HL-60/S4 treated with phorbol 12-myristate 13-acetate at 8.2 ng/mL for 4 days and 3 days (cell line): Measurements from ENCODE around the gene ADGRL1.

Experiments
- in situ Hi-C: fragments of 300-500 bp; cut with MboI; formaldehyde crosslinking; loops from 2 replicates; pipeline ENCODE4 v1.15.0; 2022; ENCODE audit warnings: low sequenced_read_pairs

ADGRL1 gene

GRCh38 chr19:14114854-14115253 lies 91.1 kb downstream of the ADGRL1 start:
- in situ Hi-C loops: no loop called here

GRCh38 chr19:14114439-14114838 lies 91.5 kb downstream of the ADGRL1 start:
- in situ Hi-C loops: no loop called here

- in situ Hi-C loops: no loop called here
Observed at GRCh38 chr19:14113762-14114414, 92.1 kb downstream of the ADGRL1 start.

- in situ Hi-C loops: no loop called here
Observed at GRCh38 chr19:14112809-14113385, 93.1 kb downstream of the ADGRL1 start.

- in situ Hi-C loops: no loop called here
Observed at GRCh38 chr19:14112051-14112808, 93.7 kb downstream of the ADGRL1 start.

- in situ Hi-C loops: no loop called here
Observed at GRCh38 chr19:14111486-14111885, 94.5 kb downstream of the ADGRL1 start.

- in situ Hi-C loops: no loop called here
Observed at GRCh38 chr19:14110650-14111049, 95.3 kb downstream of the ADGRL1 start.

GRCh38 chr19:14107581-14108461 lies 98.1 kb downstream of the ADGRL1 start:
- in situ Hi-C loops: no loop called here

- in situ Hi-C loops: no loop called here
Observed at GRCh38 chr19:14106840-14107239, 99.1 kb downstream of the ADGRL1 start.

- in situ Hi-C loops: no loop called here
Observed at GRCh38 chr19:14105680-14106079, 100.3 kb downstream of the ADGRL1 start.

GRCh38 chr19:14103310-14103709 lies 102.7 kb downstream of the ADGRL1 start:
- in situ Hi-C loops: no loop called here

- in situ Hi-C loops: no loop called here
Observed at GRCh38 chr19:14102756-14103155, 103.2 kb downstream of the ADGRL1 start.

- in situ Hi-C loops: no loop called here
Observed at GRCh38 chr19:14102102-14102696, 103.8 kb downstream of the ADGRL1 start.

GRCh38 chr19:14101003-14101545 lies 104.9 kb downstream of the ADGRL1 start:
- in situ Hi-C loops: no loop called here
